SK-N-SH (cell line): ENCODE measurements around the gene DCXR. TPM values are rescaled to one million over a fixed set of nuclear protein-coding genes. Genes with fewer than 3 reads are reported as not detected.

ENCODE experiments used
- CTCF ChIA-PET: fragments of 300-600, 350-600 bp; formaldehyde crosslinking; extraction: SDS; loops from one replicate; lab custom pipeline; 2021; lab: Yijun Ruan, JAX
- POLR2A ChIA-PET: fragments of 350-600 bp; sonication (Branson Sonifier 250); formaldehyde crosslinking; extraction: SDS; loops from one replicate; lab custom pipeline; 2020; ENCODE audit warnings: antibody characterized with exemption, inconsistent platforms; lab: Yijun Ruan, JAX
- DNase-seq: peaks from one replicate; pipeline ENCODE4 v3.0.0; 2012
- H2AFZ ChIP-seq: fragments of 200-600 bp; sonication (generic); 2 replicates; pipeline ENCODE4 v1.8.1; 2016; ENCODE audit warnings: antibody characterized with exemption, mild to moderate bottlenecking, low read depth
- H3F3A ChIP-seq: fragments of 200-600 bp; sonication (generic); replicated peaks from 2 replicates; pipeline ENCODE3; 2016; ENCODE audit warnings: antibody characterized with exemption, mild to moderate bottlenecking; ENCODE audit not compliant: insufficient read depth
- H3K27ac ChIP-seq, 2 experiments: fragments of 200-500 bp in 1 of 2; fragments of 200-600 bp in 1 of 2; sonication (Bioruptor generic) in 1 of 2; sonication (generic), shearing (Covaris generic) in 1 of 2; 2 replicates each; pipeline versions ENCODE4 v1.5.1 to v1.6.1; 2014 to 2016; ENCODE audit warnings: low read depth in 2 of 2, inconsistent platforms in 1 of 2, low read length in 1 of 2, mild to moderate bottlenecking in 1 of 2, mixed read lengths in 1 of 2
- H3K27me3 ChIP-seq: fragments of 200-600 bp; sonication (generic), shearing (Covaris generic); 2 replicates; pipeline ENCODE4 v1.6.1; 2016; ENCODE audit warnings: mixed run types; ENCODE audit not compliant: insufficient read depth
- H3K36me3 ChIP-seq, 2 experiments: fragments of 200-500 bp in 1 of 2; fragments of 200-600 bp in 1 of 2; sonication (Bioruptor generic) in 1 of 2; sonication (generic) in 1 of 2; replicated peaks in 1 of 2; 2 replicates each; pipeline versions ENCODE3 to v1.5.1; 2014 to 2016; ENCODE audit warnings: low read length in 1 of 2, mild to moderate bottlenecking in 1 of 2; ENCODE audit not compliant: insufficient read depth in 2 of 2, control insufficient read depth in 1 of 2
- H3K4me1 ChIP-seq, 2 experiments: fragments of 200-500 bp in 1 of 2; fragments of 200-600 bp in 1 of 2; sonication (Bioruptor generic) in 1 of 2; sonication (generic), shearing (Covaris generic) in 1 of 2; 2 replicates each; pipeline versions ENCODE4 v1.5.1 to v1.6.1; 2014 to 2016; ENCODE audit warnings: low read depth in 1 of 2, low read length in 1 of 2, mixed run types in 1 of 2; ENCODE audit not compliant: insufficient read depth in 2 of 2, control insufficient read depth in 1 of 2
- H3K4me2 ChIP-seq: fragments of 200-600 bp; sonication (generic), shearing (Covaris generic); 2 replicates; pipeline ENCODE4 v1.6.1; 2017; ENCODE audit warnings: mixed run types
- H3K4me3 ChIP-seq, 2 experiments: fragments of 200-500 bp in 1 of 2; fragments of 200-600 bp in 1 of 2; sonication (Bioruptor generic) in 1 of 2; sonication (generic), shearing (Covaris generic) in 1 of 2; 2 replicates each; pipeline versions ENCODE4 v1.5.1 to v1.8.1; 2014 to 2016; ENCODE audit warnings: low read depth in 2 of 2, inconsistent platforms in 1 of 2, low read length in 1 of 2, mild to moderate bottlenecking in 1 of 2, mixed read lengths in 1 of 2, moderate library complexity in 1 of 2
- H3K79me2 ChIP-seq: fragments of 200-600 bp; sonication (generic); 2 replicates; pipeline ENCODE4 v1.8.1; 2017; ENCODE audit warnings: mild to moderate bottlenecking; ENCODE audit not compliant: insufficient read depth
- H3K9ac ChIP-seq: fragments of 200-600 bp; sonication (generic); 2 replicates; pipeline ENCODE4 v1.6.1; 2017; ENCODE audit warnings: mixed run types
- H3K9me2 ChIP-seq: fragments of 200-600 bp; sonication (generic); 2 replicates; pipeline ENCODE4 v1.6.1; 2017; ENCODE audit warnings: mixed run types
- H3K9me3 ChIP-seq: fragments of 200-600 bp; sonication (generic); 2 replicates; pipeline ENCODE4 v1.6.1; 2017; ENCODE audit warnings: mixed run types, mild to moderate bottlenecking, moderate library complexity
- H4K20me1 ChIP-seq: fragments of 200-600 bp; sonication (generic); 2 replicates; pipeline ENCODE4 v1.6.1; 2017; ENCODE audit warnings: mild to moderate bottlenecking, mixed run types; ENCODE audit not compliant: insufficient read depth
- CTCF ChIP-seq: fragments of 200-600 bp; sonication (generic); IDR thresholded peaks from 2 replicates; pipeline ENCODE4 v1.6.1; 2017; ENCODE audit warnings: antibody characterized with exemption, mild to moderate bottlenecking, moderate library complexity
- ELF1 ChIP-seq: IDR thresholded peaks from 2 replicates; pipeline ENCODE4 v1.4.0; 2012
- GABPA ChIP-seq: IDR thresholded peaks from 2 replicates; pipeline ENCODE4 v1.4.0; 2012; ENCODE audit warnings: low read depth, mild to moderate bottlenecking
- GATA2 ChIP-seq: sonication (generic); formaldehyde crosslinking; IDR thresholded peaks from 2 replicates; pipeline ENCODE4 v1.5.0; 2020; ENCODE audit warnings: mild to moderate bottlenecking, missing genetic modification reagents
- JUND ChIP-seq: IDR thresholded peaks from 2 replicates; pipeline ENCODE4 v1.4.0; 2012
- MEF2A ChIP-seq: IDR thresholded peaks from 2 replicates; pipeline ENCODE4 v1.4.0; 2012; ENCODE audit warnings: low read depth, borderline replicate concordance
- MXI1 ChIP-seq: IDR thresholded peaks from 2 replicates; pipeline ENCODE4 v1.6.1; 2012; ENCODE audit warnings: mild to moderate bottlenecking, low read depth, low read length, improper control_type of control experiment
- PBX3 ChIP-seq: IDR thresholded peaks from 2 replicates; pipeline ENCODE4; 2012
- RAD21 ChIP-seq: IDR thresholded peaks from 2 replicates; pipeline ENCODE4 v1.6.1; 2012; ENCODE audit warnings: mild to moderate bottlenecking, low read length
- RCOR1 ChIP-seq: fragments of 150-350 bp; IDR thresholded peaks from 2 replicates; pipeline ENCODE4 v1.6.1; 2017; ENCODE audit warnings: antibody characterized with exemption, low read length
- REST ChIP-seq: IDR thresholded peaks from 2 replicates; pipeline ENCODE4 v1.6.1; 2012; ENCODE audit warnings: mild to moderate bottlenecking, low read depth, low read length, moderate library complexity
- SIN3A ChIP-seq: IDR thresholded peaks from 2 replicates; pipeline ENCODE4 v1.6.1; 2012; ENCODE audit warnings: low read depth, mild to moderate bottlenecking, low read length, moderate library complexity, borderline replicate concordance
- SMC3 ChIP-seq: IDR thresholded peaks from 2 replicates; pipeline ENCODE4 v1.6.1; 2012; ENCODE audit warnings: low read depth, low read length, improper control_type of control experiment
- TEAD4 ChIP-seq: IDR thresholded peaks from 2 replicates; pipeline ENCODE4 v1.4.0; 2012; ENCODE audit warnings: mild to moderate bottlenecking, borderline replicate concordance; ENCODE audit not compliant: insufficient read depth
- YY1 ChIP-seq: IDR thresholded peaks from 2 replicates; pipeline ENCODE4 v1.4.0; 2012; ENCODE audit warnings: low read depth, mild to moderate bottlenecking
- ZBTB33 ChIP-seq: IDR thresholded peaks from 2 replicates; pipeline ENCODE4 v1.4.0; 2012; ENCODE audit warnings: low read depth, borderline replicate concordance
- WGBS: methylation state at CpG from one replicate; pipeline ENCODE4 v1.1.6; 2017; ENCODE audit warnings: low lambda C conversion rate; 5-methylcytosine and 5-hydroxymethylcytosine counted together
- polyA plus RNA-seq, 3 experiments: library from polyadenylated mRNA; depleted of rRNA; stranded (reverse); fragments of >200 nt; gene quantifications; 2 replicates each; pipeline ENCODE4 v1.2.3, GENCODE V29; 2012

DCXR gene
- polyA plus RNA-seq, 1 of the 3 experiments (the other 2 are of a cell fraction), result 190 TPM

- no peaks in the 10 kb centered on the region for H3K27me3 ChIP-seq
- H3K9ac ChIP-seq, result no peak overlapping the region
- CTCF ChIA-PET, result interaction anchor here (1.3 to 6.3 kb wide), 4 partner anchors 9 to 35 kb away, joined by 3 to 56 read pairs (median 24); partner anchors contain the start of genes CENPX and NOTUM
- H3K9me3 ChIP-seq, result no peaks in the 10 kb centered on the region
- H3K36me3 ChIP-seq, result peaks cover 0 to 11% of the 10 kb centered on the region in 2 experiments
- 93% methylated on average over 29 of the region's 29 CpGs for WGBS
- H3K4me2 ChIP-seq, result no peak overlapping the region
- H3K79me2 ChIP-seq, result peaks cover 11% of the 10 kb centered on the region
- no peak for DNase-seq
- POLR2A ChIA-PET, result no interaction called here
- no peak overlapping the region for H3K27ac ChIP-seq
- no peaks in the 10 kb centered on the region for H4K20me1 ChIP-seq
- no peak overlapping the region for H2AFZ ChIP-seq
- H3K9me2 ChIP-seq, result no peaks in the 10 kb centered on the region
- no peak overlapping the region for H3K4me3 ChIP-seq
- no peaks in the 10 kb centered on the region for H3F3A ChIP-seq
- TF ChIP-seq ELF1 (no peak), PBX3 (no peak), MEF2A (no peak), TEAD4 (no peak), GABPA (no peak), RCOR1 (no peak), RAD21 (no peak)
- peaks cover 0 to 23% of the 10 kb centered on the region in 2 experiments; a peak in 1 of 4 replicates for H3K4me1 ChIP-seq
These were observed 41.9 kb downstream of the DCXR start for GRCh38 chr17:81995463-81996231.

GRCh38 chr17:81994593-81995462 lies 42.7 kb downstream of the DCXR start:
- H3K36me3 ChIP-seq, result peaks cover 0 to 11% of the 10 kb centered on the region in 2 experiments
- WGBS, result 95% methylated on average over 39 of the region's 39 CpGs
- H4K20me1 ChIP-seq, result no peaks in the 10 kb centered on the region
- H3K9me3 ChIP-seq, result no peaks in the 10 kb centered on the region
- ChIA-PET POLR2A (no interaction called here), CTCF (interaction anchor here (1.3 to 6.3 kb wide), 4 partner anchors 10 to 35 kb away, joined by 3 to 56 read pairs (median 24); partner anchors contain the start of genes CENPX and NOTUM)
- no peaks in the 10 kb centered on the region for H3F3A ChIP-seq
- H3K4me1 ChIP-seq, result peaks cover 0 to 25% of the 10 kb centered on the region in 2 experiments; a peak in 1 of 4 replicates
- no peak overlapping the region for H3K4me3 ChIP-seq
- no peaks in the 10 kb centered on the region for H3K9me2 ChIP-seq
- no peak overlapping the region for H3K27ac ChIP-seq
- H2AFZ ChIP-seq, result no peak overlapping the region
- peaks cover 12% of the 10 kb centered on the region; the same call in 1 of the 2 replicates for H3K79me2 ChIP-seq
- no peak overlapping the region for H3K9ac ChIP-seq
- DNase-seq, result no peak
- H3K4me2 ChIP-seq, result no peak overlapping the region
- H3K27me3 ChIP-seq, result no peaks in the 10 kb centered on the region
- TF ChIP-seq GATA2 (CRISPR knock-in tag) (no peak), ZBTB33 (no peak), MXI1 (no peak), CTCF (no peak), RCOR1 (no peak), GABPA (no peak), ELF1 (no peak), SMC3 (no peak), SIN3A (no peak), YY1 (no peak), REST (no peak), JUND (no peak)
